Left cardiac atrium (tissue), 4 donors: Measurements from ENCODE around the gene HIVEP3. TPM values are rescaled to one million over a fixed set of nuclear protein-coding genes. Genes with fewer than 3 reads are reported as not detected.

ENCODE experiments used
- ATAC-seq, 2 donors: fragments of 200-7000 bp; cut with Tn5 transposase; one replicate each; pipeline ENCODE4 v1.9.1; 2020; ENCODE audit warnings: mild to moderate bottlenecking in 2 of 2, moderate library complexity in 2 of 2
- DNase-seq: peaks from one replicate; pipeline ENCODE4 v3.0.0-alpha.2; 2020
- intact Hi-C, 2 donors: fragments of 100-400 bp; cut with DNase I; formaldehyde crosslinking; loops; one replicate each; pipeline versions ENCODE4 v1.14.1 to v1.15.1; 2022 to 2023
- total RNA-seq, 2 donors: library from RNA; stranded (reverse); fragmentation: NEBNext Ultra II Directional; extraction: Animal tissue kit (Norgen Biotek cat#: 25700); gene quantifications; one replicate each; pipeline ENCODE4 v1.2.1, GENCODE V29; 2021
- donor health status: DM: no; HTN: yes; CAD: no.
- donor health status: DM: no; HTN: yes; CAD: no; lungs with severe emphysema.
- donor health status: DM: yes; HTN: yes; CAD: no.
- donor health status: Dilated cardiomyopathy.

Gene HIVEP3
- total RNA-seq, 2 donors from 2014 or later = 6.6 to 7.2 TPM

DNA sequence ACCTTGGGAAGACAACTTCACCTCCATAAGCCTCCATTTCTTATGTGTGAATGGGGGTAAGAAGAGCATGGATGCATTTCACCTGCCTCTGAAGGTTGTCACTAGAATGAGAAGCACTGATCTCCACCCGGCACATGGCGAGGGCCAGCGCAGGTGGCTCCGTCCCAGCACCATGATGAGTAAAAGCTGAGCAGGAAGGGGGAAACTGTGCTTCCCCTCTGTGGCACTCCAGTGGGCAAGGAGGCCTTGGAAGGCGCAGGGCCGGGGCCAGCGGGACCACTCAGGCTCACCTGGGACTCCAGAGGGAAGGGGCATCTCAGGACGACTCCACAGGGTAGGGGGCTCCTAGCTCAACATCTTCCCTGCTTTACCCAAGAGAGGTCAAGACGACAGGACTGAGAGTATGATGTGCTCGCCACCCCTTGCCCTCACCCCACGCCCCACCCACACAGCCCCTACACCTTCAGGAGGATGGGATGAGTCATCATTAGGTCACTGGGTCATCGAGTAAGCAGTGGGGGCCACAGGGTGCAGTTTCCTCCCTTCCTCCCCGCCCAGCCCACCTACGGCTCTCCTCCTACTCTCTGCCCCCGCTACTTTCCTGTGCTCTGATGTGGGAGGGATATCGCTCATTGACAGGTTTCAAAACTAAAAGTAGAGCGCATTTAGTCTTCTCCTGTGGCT lies 112.1 kb downstream of the HIVEP3 start:
- intact Hi-C loops = loop anchor here in 1 of 2 donors (5.0 kb wide), 1 partner anchor 366 kb away; no protein-coding TSS in a partner anchor
- DNase-seq = no peak
- no peak for ATAC-seq

- ATAC-seq = no peak
- intact Hi-C loops = loop anchor here in 1 of 2 donors (5.0 kb wide), 1 partner anchor 366 kb away; no protein-coding TSS in a partner anchor
- no peak for DNase-seq
Measured at GRCh38 chr1:41805771-41806471, 112.8 kb downstream of the HIVEP3 start.

DNA sequence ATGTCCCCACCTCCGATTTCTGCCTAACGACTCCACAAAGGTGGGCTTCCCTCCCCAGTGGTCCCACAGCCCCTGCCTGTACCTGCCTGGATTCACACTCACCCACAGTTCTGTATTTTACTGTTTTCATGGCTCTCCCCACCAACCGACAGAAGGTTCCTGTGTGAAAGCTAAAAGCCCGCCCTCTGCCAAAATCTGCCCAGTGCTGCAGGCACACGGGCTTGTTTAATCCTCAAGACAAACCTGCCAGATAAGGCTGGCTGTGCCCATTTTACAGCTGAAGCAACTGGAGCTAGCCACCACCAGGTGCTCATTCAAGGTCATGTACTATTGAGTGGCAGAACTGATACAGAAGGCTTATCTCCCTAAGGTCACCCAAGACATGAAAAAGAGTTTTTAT lies 114.5 kb downstream of the HIVEP3 start:
- intact Hi-C loops = no loop called here
- no peak for DNase-seq

DNA sequence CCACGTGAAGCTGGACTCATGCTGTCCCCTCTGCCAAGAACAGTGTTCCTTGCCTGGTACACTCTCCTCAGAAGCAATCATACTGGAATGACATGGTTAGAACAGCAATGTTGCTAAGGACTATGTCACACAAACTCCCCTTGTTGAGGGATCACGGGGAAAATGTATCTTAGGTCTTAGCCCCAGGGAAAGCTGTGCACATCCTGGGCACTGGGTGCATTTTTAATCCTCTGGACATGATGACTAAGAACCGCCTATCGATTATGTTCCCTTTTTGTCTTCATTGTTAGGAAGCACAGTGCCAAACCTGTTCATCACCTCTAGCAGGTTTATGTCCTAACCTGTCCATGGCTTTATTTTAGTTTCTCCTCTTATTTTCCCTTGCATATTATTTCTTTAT lies 115.1 kb downstream of the HIVEP3 start:
- DNase-seq (no peak), ATAC-seq (no peak)
- intact Hi-C loops = no loop called here

More for the DNA sequence above, 114.5 kb downstream of the HIVEP3 start:
- ATAC-seq = no peak

- ATAC-seq = peak; percentile 71 to 79
- intact Hi-C loops = no loop called here
- DNase-seq = peak; percentile 54
Measured at GRCh38 chr1:41802532-41803501, 115.9 kb downstream of the HIVEP3 start.

- DNase-seq (peak; percentile 76), ATAC-seq (peak; percentile 48 to 86)
- intact Hi-C loops = no loop called here
Measured at GRCh38 chr1:41800311-41800829, 118.4 kb downstream of the HIVEP3 start.

GRCh38 chr1:41799723-41800122 lies 119.0 kb downstream of the HIVEP3 start:
- ATAC-seq (peak in 1 of 2 donors; percentile 57), DNase-seq (no peak)
- intact Hi-C loops = loop anchor here (10.0 kb wide), 2 partner anchors 65 to 225 kb away; no protein-coding TSS in a partner anchor

DNA sequence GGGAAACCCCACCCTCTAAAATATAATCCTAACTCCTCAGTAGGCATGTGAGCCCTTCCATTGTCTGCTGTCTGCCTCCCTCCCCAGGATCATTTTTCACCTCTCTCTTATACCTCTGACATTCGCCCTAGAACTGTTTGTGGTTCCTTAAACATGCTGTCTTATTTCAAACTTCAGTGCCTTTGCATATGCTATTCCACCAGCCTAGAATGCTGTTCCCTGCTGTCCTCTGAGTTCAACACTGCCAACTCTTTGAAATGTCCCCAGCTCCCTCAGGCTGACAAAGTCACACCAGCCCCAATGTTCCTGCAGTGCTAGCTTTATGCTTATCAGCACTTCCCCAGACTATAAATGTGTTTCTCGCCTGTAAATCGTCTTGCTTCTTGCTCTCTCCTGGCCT lies 119.5 kb downstream of the HIVEP3 start:
- ATAC-seq (no peak), DNase-seq (no peak)
- intact Hi-C loops = loop anchor here (10.0 kb wide), 2 partner anchors 64 to 224 kb away; no protein-coding TSS in a partner anchor

DNA sequence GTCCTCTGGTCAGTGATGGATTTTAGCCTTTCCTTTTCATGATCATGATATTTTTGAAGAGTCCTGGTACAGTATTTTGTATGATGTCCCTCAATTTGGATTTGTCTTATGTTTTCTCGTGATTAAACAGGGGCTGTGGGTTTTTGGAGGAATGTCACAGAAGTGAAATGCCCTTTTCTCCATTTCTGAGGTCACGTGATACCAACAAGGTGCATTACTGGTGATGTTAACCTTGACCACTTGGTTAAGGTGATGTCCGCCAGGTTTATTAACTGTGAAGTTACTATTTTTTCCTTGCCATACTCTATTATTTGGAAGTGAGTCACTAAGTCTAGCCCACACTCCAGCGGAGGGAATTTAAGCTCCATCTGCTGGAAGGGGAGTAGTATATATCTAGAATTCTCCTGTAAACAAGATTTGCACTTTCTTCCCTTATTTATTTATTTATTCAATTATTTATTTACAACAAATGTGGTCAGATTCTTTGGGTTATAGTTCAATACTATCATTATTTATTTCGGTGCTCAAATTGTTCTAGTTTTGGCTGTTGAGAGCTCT lies 123.4 kb downstream of the HIVEP3 start:
- DNase-seq (no peak), ATAC-seq (no peak)
- intact Hi-C loops = loop anchor here (10.0 kb wide), 2 partner anchors 60 to 220 kb away; no protein-coding TSS in a partner anchor

DNA sequence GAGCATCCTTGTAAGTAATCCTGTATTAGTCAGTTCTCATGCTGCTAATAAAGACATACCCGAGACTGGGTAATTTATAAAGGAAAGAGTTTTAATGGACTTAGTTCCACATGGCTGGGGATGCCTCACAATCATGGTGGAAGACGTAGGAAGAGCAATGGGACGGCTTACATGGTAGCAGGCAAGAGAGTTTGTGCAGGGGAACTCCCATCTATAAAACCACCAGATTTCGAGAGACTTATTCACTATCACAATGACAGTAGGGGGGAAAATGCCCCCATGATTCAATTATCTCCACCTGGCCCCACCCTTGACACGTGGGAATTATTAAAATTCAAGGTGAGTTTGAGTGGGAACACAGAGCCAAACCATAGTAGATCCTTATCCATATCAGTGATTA lies 124.7 kb downstream of the HIVEP3 start:
- ATAC-seq = no peak
- DNase-seq = no peak
- intact Hi-C loops = loop anchor here (5.0 to 10.0 kb wide), 3 partner anchors 59 to 222 kb away; no protein-coding TSS in a partner anchor

DNA sequence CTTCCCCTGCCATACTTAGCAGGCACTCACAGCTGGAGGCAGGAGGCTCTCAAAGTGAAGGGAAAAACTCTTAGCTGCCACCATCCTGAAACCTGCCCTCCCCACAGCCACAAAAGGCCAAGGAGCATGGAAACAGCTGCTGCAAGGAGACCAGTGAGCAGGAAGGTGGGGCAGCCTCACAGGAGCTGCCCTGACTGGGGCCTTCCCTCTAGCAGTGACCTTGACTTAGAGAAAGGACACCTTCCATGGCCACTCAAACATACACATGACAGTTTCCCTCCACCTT lies 126.3 kb downstream of the HIVEP3 start:
- intact Hi-C loops = loop anchor here (5.0 to 10.0 kb wide), 3 partner anchors 58 to 220 kb away; no protein-coding TSS in a partner anchor
- DNase-seq = no peak
- ATAC-seq = no peak

GRCh38 chr1:41791667-41792484 lies 126.8 kb downstream of the HIVEP3 start:
- intact Hi-C loops = loop anchor here (5.0 to 10.0 kb wide), 3 partner anchors 57 to 220 kb away; no protein-coding TSS in a partner anchor
- DNase-seq (no peak), ATAC-seq (no peak)

- ATAC-seq = peak in 1 of 2 donors; percentile 34
- intact Hi-C loops = loop anchor here (5.0 to 10.0 kb wide), 3 partner anchors 56 to 218 kb away; no protein-coding TSS in a partner anchor
- DNase-seq = no peak
Measured at GRCh38 chr1:41790351-41790750, 128.4 kb downstream of the HIVEP3 start.

- DNase-seq (no peak), ATAC-seq (no peak)
- intact Hi-C loops = loop anchor here (5.0 to 10.0 kb wide), 3 partner anchors 55 to 217 kb away; no protein-coding TSS in a partner anchor
Measured at GRCh38 chr1:41789661-41790330, 128.9 kb downstream of the HIVEP3 start.

DNA sequence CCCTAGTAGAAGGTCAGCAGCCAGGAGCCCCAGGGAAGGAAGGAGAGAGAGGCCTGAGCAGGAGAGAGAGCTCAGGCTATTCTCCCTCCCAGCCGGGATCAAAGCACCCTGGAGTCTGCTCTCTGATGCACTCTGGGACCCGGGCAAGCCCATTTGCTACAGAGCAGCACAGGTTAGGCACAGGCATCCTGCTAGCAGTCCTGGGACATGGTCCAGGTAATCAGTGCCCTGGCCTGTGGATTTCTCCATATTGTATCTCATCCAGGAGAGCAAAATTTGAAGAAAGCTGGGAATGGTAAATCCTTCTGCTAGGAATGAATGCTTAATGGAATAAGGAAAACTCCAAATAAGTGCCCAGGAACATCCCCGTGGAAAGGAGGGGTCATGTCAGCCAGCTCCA lies 130.3 kb downstream of the HIVEP3 start:
- DNase-seq (no peak), ATAC-seq (no peak)
- intact Hi-C loops = no loop called here

GRCh38 chr1:41784531-41785274 lies 134.0 kb downstream of the HIVEP3 start:
- ATAC-seq = no peak
- intact Hi-C loops = no loop called here
- no peak for DNase-seq
